CD8-positive, alpha-beta memory T cell (primary cell): ENCODE data around the gene FAP. TPM values are rescaled to one million over a fixed set of nuclear protein-coding genes. Genes with fewer than 3 reads are reported as not detected.
A peak's percentile ranks its signal among the peaks of the same experiment; 100 is the strongest.

ENCODE experiments used
- CTCF ChIA-PET: fragments of 350-600 bp; sonication (Branson Sonifier 250); formaldehyde crosslinking; loops from one replicate; lab custom pipeline; 2021; ENCODE audit warnings: antibody characterized with exemption; lab: Charles Lee
- POLR2A ChIA-PET: fragments of 350-600 bp; sonication (Branson Sonifier 250); formaldehyde crosslinking; loops from one replicate; lab custom pipeline; 2021; ENCODE audit warnings: antibody characterized with exemption; lab: Charles Lee
- DNase-seq, 5 donors: peaks; one replicate each; pipeline versions ENCODE4 v3.0.0 to v3.0.0-alpha.2; 2020 to 2022; ENCODE audit warnings: mixed read lengths in 1 of 5
- H3K27ac ChIP-seq: one replicate; pipeline ENCODE4 v1.7.0; 2013; ENCODE audit warnings: low read depth, mild to moderate bottlenecking, low read length, moderate library complexity
- H3K27me3 ChIP-seq: 2 replicates; pipeline ENCODE4 v1.7.0; 2013; ENCODE audit warnings: low read length, mild to moderate bottlenecking; ENCODE audit not compliant: insufficient read depth, poor library complexity, severe bottlenecking
- H3K36me3 ChIP-seq: 2 replicates; pipeline ENCODE4 v1.7.0; 2013; ENCODE audit warnings: mild to moderate bottlenecking, low read length, moderate library complexity; ENCODE audit not compliant: insufficient read depth
- H3K4me1 ChIP-seq: 2 replicates; pipeline ENCODE4 v1.7.0; 2013; ENCODE audit warnings: mild to moderate bottlenecking, low read length, moderate library complexity; ENCODE audit not compliant: insufficient read depth
- H3K4me3 ChIP-seq: 2 replicates; pipeline ENCODE4 v1.7.0; 2013; ENCODE audit warnings: mild to moderate bottlenecking, low read length
- H3K9me3 ChIP-seq: 2 replicates; pipeline ENCODE4 v1.7.0; 2013; ENCODE audit warnings: mild to moderate bottlenecking, low read length
- H3K27ac Mint-ChIP-seq, 8 donors: one replicate each; pipeline ENCODE4 v1.8.0; 2020 to 2021; ENCODE audit warnings: mixed read lengths in 8 of 8, mild to moderate bottlenecking in 6 of 8, inconsistent platforms in 3 of 8, moderate library complexity in 3 of 8
- H3K27me3 Mint-ChIP-seq, 2 donors: one replicate each; pipeline ENCODE4 v1.8.0; 2020 to 2021; ENCODE audit warnings: mixed read lengths in 2 of 2, mild to moderate bottlenecking in 1 of 2, moderate library complexity in 1 of 2
- H3K36me3 Mint-ChIP-seq, 3 donors: one replicate each; pipeline ENCODE4 v1.8.0; 2020 to 2021; ENCODE audit warnings: mixed read lengths in 3 of 3, inconsistent platforms in 1 of 3, mild to moderate bottlenecking in 1 of 3
- H3K4me1 Mint-ChIP-seq, 3 donors: one replicate each; pipeline ENCODE4 v1.8.0; 2020 to 2021; ENCODE audit warnings: mixed read lengths in 3 of 3, inconsistent platforms in 1 of 3, mild to moderate bottlenecking in 1 of 3
- H3K4me3 Mint-ChIP-seq, 7 donors: one replicate each; pipeline ENCODE4 v1.8.0; 2020 to 2021; ENCODE audit warnings: mixed read lengths in 7 of 7, mild to moderate bottlenecking in 6 of 7, moderate library complexity in 4 of 7, inconsistent platforms in 2 of 7
- H3K9me3 Mint-ChIP-seq, 5 donors: one replicate each; pipeline ENCODE4 v1.8.0; 2020 to 2022; ENCODE audit warnings: mixed read lengths in 5 of 5, mild to moderate bottlenecking in 3 of 5, moderate library complexity in 2 of 5, inconsistent platforms in 1 of 5
- polyA plus RNA-seq: library from polyadenylated mRNA; unstranded; fragments of 300-500 nt; fragmentation: Illumina TruSeq; gene quantifications from one replicate; pipeline ENCODE4 v1.2.3, GENCODE V29; 2021
- total RNA-seq, 2 experiments: library from RNA; stranded (reverse); gene quantifications; one replicate each; pipeline ENCODE4 v1.2.3, GENCODE V29; 2021

FAP gene
- total and polyA plus RNA-seq, 3 experiments from 2014 or later: not detected

DNA sequence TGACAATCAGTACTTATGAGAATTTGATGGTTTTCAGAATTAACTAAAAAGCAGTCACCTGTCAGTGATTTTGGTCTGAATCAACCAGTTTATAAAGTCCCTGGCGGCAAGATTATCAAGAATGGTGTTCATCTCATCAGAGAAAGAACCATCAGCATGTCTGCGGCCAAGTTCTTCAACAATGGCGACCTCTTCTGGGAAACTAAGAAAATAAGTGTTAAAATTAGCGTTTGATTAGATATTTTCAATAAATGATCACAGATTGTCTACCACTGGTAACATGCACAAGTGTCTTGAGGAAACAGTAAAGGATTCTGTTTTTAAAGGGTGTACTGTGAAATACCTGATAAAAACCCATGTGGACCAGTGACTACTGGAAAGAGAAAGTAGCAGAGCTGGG is 99.3 kb downstream of the FAP start:
- Mint-ChIP-seq H3K4me3 (no peak overlapping the region), H3K36me3 (no peaks in the 10 kb centered on the region), H3K9me3 (no peaks in the 10 kb centered on the region), H3K4me1 (no peaks in the 10 kb centered on the region), H3K27ac (no peak overlapping the region), H3K27me3 (peaks cover 20 to 56% of the 10 kb centered on the region in 2 donors)
- H3K9me3 ChIP-seq: no peaks in the 10 kb centered on the region
- H3K27ac ChIP-seq: no peak overlapping the region
- H3K4me1 ChIP-seq: no peaks in the 10 kb centered on the region
- peaks cover 5% of the 10 kb centered on the region for H3K27me3 ChIP-seq
- DNase-seq: no peak
- CTCF ChIA-PET: no interaction called here
- H3K4me3 ChIP-seq: no peak overlapping the region
- no peaks in the 10 kb centered on the region for H3K36me3 ChIP-seq
- POLR2A ChIA-PET: no interaction called here

DNA sequence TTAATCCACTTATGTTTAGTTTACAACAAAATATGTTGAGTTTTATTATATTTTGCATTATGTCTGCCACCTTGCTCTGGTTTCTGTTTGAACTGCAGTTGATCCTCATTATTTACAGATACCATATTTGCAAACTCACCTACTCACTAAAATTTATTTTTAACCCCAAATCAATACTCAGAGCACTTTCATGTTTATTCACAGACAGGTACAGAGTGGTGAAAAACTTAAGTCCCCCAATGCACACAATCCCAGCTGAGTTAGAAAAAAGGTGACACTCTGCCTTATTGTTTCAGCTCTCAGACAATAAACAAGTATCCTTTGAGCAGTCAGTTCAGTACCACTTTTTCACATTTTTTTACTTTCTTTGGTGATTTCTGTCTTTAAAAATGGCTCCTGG is 104.9 kb downstream of the FAP start:
- H3K4me3 ChIP-seq: no peak overlapping the region
- H3K4me1 ChIP-seq: no peaks in the 10 kb centered on the region
- H3K27ac ChIP-seq: no peak overlapping the region
- no peak overlapping the region for H3K27ac Mint-ChIP-seq
- no peak overlapping the region for H3K4me3 Mint-ChIP-seq
- no peak for DNase-seq
- H3K36me3 ChIP-seq: no peaks in the 10 kb centered on the region
- peaks cover 12 to 27% of the 10 kb centered on the region in 2 donors for H3K27me3 Mint-ChIP-seq
- peaks cover 6% of the 10 kb centered on the region for H3K27me3 ChIP-seq
- no peaks in the 10 kb centered on the region for H3K4me1 Mint-ChIP-seq
- no peaks in the 10 kb centered on the region for H3K9me3 Mint-ChIP-seq
- H3K36me3 Mint-ChIP-seq: no peaks in the 10 kb centered on the region
- no peaks in the 10 kb centered on the region for H3K9me3 ChIP-seq
- ChIA-PET POLR2A (no interaction called here), CTCF (interaction anchor here (1.5 kb wide), 1 partner anchor 14 kb away, joined by 5 read pairs; no protein-coding TSS in a partner anchor)

DNA sequence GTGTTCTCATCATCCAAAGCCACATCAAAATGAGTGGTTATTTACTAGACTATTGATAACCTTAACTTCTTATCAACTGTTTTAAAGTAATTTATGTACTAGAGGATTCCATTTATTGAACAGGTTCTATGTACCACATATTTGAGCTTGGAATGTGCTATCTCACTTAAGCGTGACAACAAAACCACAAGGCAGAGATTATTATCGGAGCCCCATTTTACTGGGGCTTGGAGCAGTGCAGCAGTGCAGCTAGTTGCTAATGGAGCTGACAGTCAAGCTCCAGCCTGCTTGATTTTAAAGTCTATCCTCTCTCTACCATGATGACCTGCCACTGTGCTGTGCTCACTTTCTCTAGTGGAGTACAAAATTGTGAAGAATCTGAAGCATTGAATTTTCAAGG is 115.8 kb downstream of the FAP start:
- Histone ChIP-seq H3K27ac (no peak overlapping the region), H3K9me3 (no peaks in the 10 kb centered on the region), H3K4me3 (no peak overlapping the region), H3K4me1 (no peaks in the 10 kb centered on the region), H3K27me3 (no peaks in the 10 kb centered on the region), H3K36me3 (no peaks in the 10 kb centered on the region)
- CTCF ChIA-PET: no interaction called here
- POLR2A ChIA-PET: no interaction called here
- H3K27ac Mint-ChIP-seq: no peak overlapping the region
- no peak for DNase-seq
- peaks cover 2 to 9% (median 6%) of the 10 kb centered on the region in 3 donors for H3K4me1 Mint-ChIP-seq
- H3K27me3 Mint-ChIP-seq: no peaks in the 10 kb centered on the region
- H3K36me3 Mint-ChIP-seq: no peaks in the 10 kb centered on the region
- no peaks in the 10 kb centered on the region for H3K9me3 Mint-ChIP-seq
- H3K4me3 Mint-ChIP-seq: no peak overlapping the region

DNA sequence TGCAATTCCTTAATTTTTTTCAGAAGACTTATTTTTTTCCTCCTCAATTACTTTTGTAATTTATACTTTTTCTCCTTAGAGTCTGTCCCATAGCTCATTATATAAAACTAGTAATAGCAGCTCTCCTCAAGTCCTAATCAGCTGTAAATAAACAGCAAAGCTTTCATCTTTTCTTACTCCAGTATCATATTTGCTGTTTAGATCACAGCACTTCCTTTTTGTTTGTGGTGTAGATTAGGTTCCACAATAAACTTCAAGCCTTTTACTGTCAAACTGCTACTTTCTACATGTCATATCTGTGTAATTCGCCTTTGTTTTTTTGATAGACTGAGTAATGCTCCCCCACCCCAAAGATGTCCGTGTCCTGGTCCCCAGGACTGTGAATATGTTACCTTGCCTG is 116.7 kb downstream of the FAP start:
- no peak overlapping the region for H3K4me3 Mint-ChIP-seq
- ChIA-PET CTCF (interaction anchor here (1.0 to 2.9 kb wide), 6 partner anchors 14 to 540 kb away, joined by 3 to 17 read pairs (median 6); no protein-coding TSS in a partner anchor), POLR2A (interaction anchor here (0.6 kb wide), 1 partner anchor 32 kb away, joined by 3 read pairs; no protein-coding TSS in a partner anchor)
- no peaks in the 10 kb centered on the region for H3K36me3 Mint-ChIP-seq
- no peaks in the 10 kb centered on the region for H3K9me3 ChIP-seq
- no peaks in the 10 kb centered on the region for H3K4me1 ChIP-seq
- no peaks in the 10 kb centered on the region for H3K27me3 ChIP-seq
- no peak for DNase-seq
- no peak overlapping the region for H3K27ac ChIP-seq
- H3K4me1 Mint-ChIP-seq: peaks cover 2 to 9% (median 6%) of the 10 kb centered on the region in 3 donors
- H3K36me3 ChIP-seq: no peaks in the 10 kb centered on the region
- H3K9me3 Mint-ChIP-seq: no peaks in the 10 kb centered on the region
- peak overlapping the region in 4 of 8 donors; percentile 0 to 25 (median 10) for H3K27ac Mint-ChIP-seq
- H3K4me3 ChIP-seq: no peak overlapping the region
- H3K27me3 Mint-ChIP-seq: no peaks in the 10 kb centered on the region

DNA sequence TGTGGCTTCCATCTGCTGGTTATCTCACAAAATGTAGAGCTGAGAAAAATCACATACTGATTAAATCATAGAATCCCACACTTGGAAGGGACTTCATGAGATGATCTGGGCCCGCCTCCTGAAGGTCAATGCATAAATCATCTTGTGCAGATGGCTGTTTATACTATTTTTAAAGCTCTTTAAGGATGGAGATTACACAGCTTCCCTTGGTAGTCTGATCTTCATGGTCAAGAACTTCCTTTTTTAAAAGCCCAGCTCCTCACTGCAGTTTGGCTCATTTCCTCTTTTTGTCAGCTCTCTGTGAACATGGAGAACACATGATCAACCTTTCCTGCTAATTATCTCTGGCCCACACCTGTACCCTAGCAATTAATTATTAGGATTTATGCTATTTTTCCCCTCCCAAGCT is 117.1 kb downstream of the FAP start:
- Mint-ChIP-seq H3K36me3 (no peaks in the 10 kb centered on the region), H3K9me3 (no peaks in the 10 kb centered on the region), H3K27me3 (no peaks in the 10 kb centered on the region), H3K27ac (peak overlapping the region in 3 of 8 donors; percentile 8 to 25 (median 13)), H3K4me1 (peaks cover 2 to 9% (median 6%) of the 10 kb centered on the region in 3 donors), H3K4me3 (no peak overlapping the region)
- DNase-seq: no peak
- Histone ChIP-seq H3K4me3 (no peak overlapping the region), H3K4me1 (no peaks in the 10 kb centered on the region), H3K36me3 (no peaks in the 10 kb centered on the region), H3K9me3 (no peaks in the 10 kb centered on the region), H3K27ac (no peak overlapping the region), H3K27me3 (no peaks in the 10 kb centered on the region)
- POLR2A ChIA-PET: interaction anchor here (0.6 kb wide), 1 partner anchor 31 kb away, joined by 3 read pairs; no protein-coding TSS in a partner anchor
- CTCF ChIA-PET: interaction anchor here (1.0 to 2.9 kb wide), 7 partner anchors 15 to 539 kb away, joined by 3 to 17 read pairs (median 4); no protein-coding TSS in a partner anchor

DNA sequence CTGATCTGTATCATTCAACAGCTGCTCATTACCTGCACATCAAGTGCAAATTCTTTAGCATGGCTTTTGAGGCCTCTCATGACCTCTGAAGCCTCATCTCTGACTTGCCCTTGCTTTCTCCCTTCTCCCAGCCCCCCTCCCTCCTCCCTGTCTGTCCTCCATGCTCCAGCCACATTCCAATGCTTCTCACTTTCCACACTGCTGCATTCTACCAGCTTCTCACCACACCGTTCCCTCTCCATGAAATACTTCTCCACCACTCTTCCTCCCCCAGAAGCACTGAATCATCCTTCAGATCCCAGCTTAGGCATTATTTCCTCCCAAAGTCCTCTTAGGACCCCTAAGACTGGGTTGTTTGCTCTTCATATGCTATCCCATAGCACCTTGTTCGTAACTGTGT is 118.1 kb downstream of the FAP start:
- H3K9me3 ChIP-seq: no peaks in the 10 kb centered on the region
- no peaks in the 10 kb centered on the region for H3K27me3 ChIP-seq
- ChIA-PET CTCF (interaction anchor here (1.1 to 2.9 kb wide), 9 partner anchors 13 to 539 kb away, joined by 3 to 17 read pairs (median 5); no protein-coding TSS in a partner anchor), POLR2A (no interaction called here)
- H3K27ac ChIP-seq: no peak overlapping the region
- no peak for DNase-seq
- Mint-ChIP-seq H3K27ac (peak overlapping the region in 1 of 8 donors; percentile 43), H3K9me3 (no peaks in the 10 kb centered on the region), H3K36me3 (no peaks in the 10 kb centered on the region), H3K4me1 (peaks cover 2 to 9% (median 6%) of the 10 kb centered on the region in 3 donors), H3K27me3 (no peaks in the 10 kb centered on the region), H3K4me3 (no peak overlapping the region)
- H3K36me3 ChIP-seq: no peaks in the 10 kb centered on the region
- H3K4me3 ChIP-seq: no peak overlapping the region
- no peaks in the 10 kb centered on the region for H3K4me1 ChIP-seq

DNA sequence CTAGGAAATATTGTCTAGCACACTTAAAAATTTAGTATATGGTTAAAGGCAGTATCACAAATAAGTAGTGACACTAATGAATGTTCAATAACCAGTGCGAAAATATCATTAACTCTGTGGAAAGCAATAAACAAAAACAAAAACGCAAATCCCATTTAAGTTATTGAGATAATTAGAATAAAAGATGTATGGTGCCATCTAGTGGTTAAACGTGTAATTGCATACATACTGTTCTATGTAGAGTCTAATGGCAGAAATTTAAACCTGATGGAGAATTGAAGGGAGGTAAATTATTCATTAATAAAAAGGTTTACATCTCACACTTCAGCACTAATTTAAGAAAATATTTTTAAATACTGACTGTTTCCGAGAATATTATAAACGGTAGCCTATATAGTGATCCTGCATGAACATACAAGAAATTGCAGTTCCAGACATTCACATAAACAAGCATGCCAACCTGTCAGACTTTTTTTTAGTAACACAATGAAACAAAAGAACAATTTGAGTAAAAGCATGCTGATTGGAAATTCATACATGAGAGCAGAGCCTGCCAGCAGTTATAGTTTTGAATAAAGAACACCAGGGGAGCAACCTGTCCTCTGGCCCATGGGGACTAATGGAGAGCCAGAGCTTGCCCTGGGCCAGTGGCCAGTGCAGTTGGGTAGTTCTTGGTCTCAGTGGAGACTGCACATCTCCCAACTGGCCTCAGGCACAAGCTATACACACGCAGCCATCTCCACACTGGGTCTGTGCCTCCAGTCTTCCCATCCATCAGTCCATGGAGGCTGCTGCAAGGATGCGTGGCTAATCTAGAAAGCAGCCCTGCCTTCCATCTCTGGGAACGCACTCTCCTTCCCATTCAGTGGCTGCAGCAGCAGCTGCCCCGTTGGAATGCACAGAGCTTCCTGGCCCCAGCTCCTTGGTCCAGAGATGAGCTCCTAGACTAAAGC is 119.2 kb downstream of the FAP start:
- no peak overlapping the region for H3K27ac Mint-ChIP-seq
- POLR2A ChIA-PET: no interaction called here
- no peaks in the 10 kb centered on the region for H3K36me3 Mint-ChIP-seq
- DNase-seq: peak in 2 of 5 donors; percentile 43 to 57
- H3K9me3 Mint-ChIP-seq: no peaks in the 10 kb centered on the region
- no peak overlapping the region for H3K4me3 ChIP-seq
- no peak overlapping the region for H3K4me3 Mint-ChIP-seq
- CTCF ChIA-PET: interaction anchor here (1.2 to 2.9 kb wide), 7 partner anchors 14 to 537 kb away, joined by 3 to 17 read pairs (median 5); no protein-coding TSS in a partner anchor
- no peaks in the 10 kb centered on the region for H3K36me3 ChIP-seq
- H3K27me3 Mint-ChIP-seq: no peaks in the 10 kb centered on the region
- no peaks in the 10 kb centered on the region for H3K27me3 ChIP-seq
- H3K27ac ChIP-seq: no peak overlapping the region
- H3K4me1 ChIP-seq: no peaks in the 10 kb centered on the region
- H3K9me3 ChIP-seq: no peaks in the 10 kb centered on the region
- peaks cover 2 to 9% (median 6%) of the 10 kb centered on the region in 3 donors for H3K4me1 Mint-ChIP-seq
